ENCODE results near the gene ZNF519. TPM values are rescaled to one million over a fixed set of nuclear protein-coding genes. Genes with fewer than 3 reads are reported as not detected.
"Not testable (repeated sequence)": the region's sequence is repeated elsewhere in the genome, so short reads cannot be mapped to it uniquely, and the experiment has no call there.

The ZNF519 gene
- polyA plus RNA-seq (ENCODE audit: insufficient read length in 10 of 10), result 10 to 100 TPM in 2 of 10 donors, 1 to 10 TPM in 8; 4.2 to 10.7 (median 7.3) TPM
- long read RNA-seq, donor 1, full-length matches to known transcripts, result 3 of 3 reads
- long read RNA-seq, donor 1, partial matches to known transcripts, result 0 of 3 reads
- long read RNA-seq, donor 1, other reads (novel, unspliced or antisense), result 0 of 3 reads
- long read RNA-seq, donor 2, full-length matches to known transcripts, result 3 of 3 reads
- long read RNA-seq, donor 2, partial matches to known transcripts, result 0 of 3 reads
- long read RNA-seq, donor 2, other reads (novel, unspliced or antisense), result 0 of 3 reads
- long read RNA-seq, donor 3, result 0 reads
- long read RNA-seq, donor 4, result 0 reads
- long read RNA-seq, donor 5, full-length matches to known transcripts, result 3 of 3 reads
- long read RNA-seq, donor 5, partial matches to known transcripts, result 0 of 3 reads
- long read RNA-seq, donor 5, other reads (novel, unspliced or antisense), result 0 of 3 reads
- long read RNA-seq, donor 6, full-length matches to known transcripts, result 4 of 4 reads
- long read RNA-seq, donor 6, partial matches to known transcripts, result 0 of 4 reads
- long read RNA-seq, donor 6, other reads (novel, unspliced or antisense), result 0 of 4 reads
- long read RNA-seq, donor 7, full-length matches to known transcripts, result 7 of 7 reads
- long read RNA-seq, donor 7, partial matches to known transcripts, result 0 of 7 reads
- long read RNA-seq, donor 7, other reads (novel, unspliced or antisense), result 0 of 7 reads
- long read RNA-seq, donor 8, full-length matches to known transcripts, result 4 of 4 reads
- long read RNA-seq, donor 8, partial matches to known transcripts, result 0 of 4 reads
- long read RNA-seq, donor 8, other reads (novel, unspliced or antisense), result 0 of 4 reads
- long read RNA-seq, donor 9, full-length matches to known transcripts, result 2 of 2 reads
- long read RNA-seq, donor 9, partial matches to known transcripts, result 0 of 2 reads
- long read RNA-seq, donor 9, other reads (novel, unspliced or antisense), result 0 of 2 reads

DNA sequence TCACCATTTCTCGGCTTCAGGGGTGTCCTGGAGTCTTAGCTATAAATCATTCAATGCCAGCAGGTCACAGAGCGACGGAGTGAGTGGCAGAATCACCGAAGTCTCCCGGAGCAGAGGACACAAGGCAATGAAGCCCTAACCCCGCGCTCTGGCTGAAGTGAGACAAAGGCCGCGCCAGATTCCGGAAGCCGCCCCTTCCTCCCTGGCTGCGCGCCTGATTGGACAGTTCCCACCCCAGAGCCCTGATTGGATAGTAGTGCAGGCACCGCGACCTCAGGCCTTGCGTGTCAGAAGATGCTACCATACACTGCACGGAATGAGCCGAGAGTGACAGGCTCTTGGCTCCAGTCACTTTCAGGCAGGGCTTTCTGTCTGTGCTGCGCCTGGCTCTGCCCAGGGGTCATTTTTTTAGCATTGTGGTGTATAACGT is at the start of gene ZNF519:
ZNF519 (minus strand) TSS at position 165 of the 430 bp plus-strand sequence; CDS start at position 7, 158 bp downstream.
- DNase-seq, result peak; percentile 96 to 97 (median 97)

DNA sequence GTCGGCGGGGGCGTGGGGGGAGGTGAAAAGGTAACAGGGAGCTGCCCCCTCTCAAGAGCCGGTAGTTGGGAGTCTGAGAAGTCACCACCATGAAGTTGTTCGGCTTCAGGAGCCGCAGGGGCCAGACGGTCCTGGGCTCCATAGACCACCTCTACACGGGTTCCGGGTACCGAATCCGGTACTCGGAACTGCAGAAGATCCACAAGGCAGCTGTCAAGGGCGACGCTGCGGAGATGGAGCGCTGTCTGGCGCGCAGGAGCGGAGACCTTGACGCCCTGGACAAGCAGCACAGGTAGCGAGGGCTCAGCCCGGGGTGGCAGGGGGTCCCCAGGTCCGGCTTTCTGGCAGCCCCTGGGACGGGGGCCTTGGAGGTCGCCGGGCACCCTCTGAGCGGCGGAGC is 47.1 kb upstream of the ZNF519 start:
- no peak for DNase-seq

DNA sequence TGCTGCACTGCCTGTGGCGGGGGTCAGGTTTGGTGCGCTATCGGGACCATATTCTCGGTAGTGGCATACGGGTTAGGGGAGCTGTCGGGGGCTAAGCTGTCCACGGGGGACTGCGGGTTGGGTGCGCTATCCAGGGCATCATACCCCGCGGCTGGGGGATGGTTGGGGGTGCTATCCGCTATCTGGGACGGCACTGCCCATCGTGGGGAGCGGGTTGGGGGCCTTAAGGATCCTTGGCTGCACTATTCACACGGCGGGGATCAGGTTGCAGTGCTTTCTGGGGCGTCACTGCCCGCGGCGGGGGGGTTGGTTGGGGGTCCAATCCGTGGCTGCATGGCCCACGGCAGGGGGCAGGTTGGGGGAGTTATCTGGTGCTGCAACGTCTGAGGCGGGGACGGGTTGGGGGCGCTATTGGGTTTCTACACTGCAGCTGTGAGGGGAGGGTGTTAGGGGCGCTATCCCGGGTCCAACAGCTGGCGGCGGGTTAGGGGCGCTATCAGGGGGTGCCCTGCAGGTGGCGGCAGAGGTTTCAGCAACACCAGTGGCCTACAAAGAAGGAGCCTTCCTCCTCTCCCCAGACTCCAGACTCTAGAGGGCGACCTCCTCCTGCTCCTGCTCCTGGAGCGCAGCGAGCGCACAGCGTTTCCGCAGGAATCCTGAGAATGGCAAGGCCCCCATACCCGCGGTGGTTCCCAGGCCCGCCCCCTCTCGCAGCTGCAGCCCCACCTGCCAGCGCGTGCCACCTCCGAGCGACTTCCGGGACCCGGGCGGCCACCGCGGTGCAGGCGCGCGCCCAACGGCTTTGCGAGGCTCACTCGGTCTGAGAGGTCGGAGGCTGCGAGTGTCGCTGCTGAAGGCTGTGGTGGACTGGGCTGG is 46.3 kb upstream of the ZNF519 start:
- peak; percentile 1 to 22 (median 12) for DNase-seq

DNA sequence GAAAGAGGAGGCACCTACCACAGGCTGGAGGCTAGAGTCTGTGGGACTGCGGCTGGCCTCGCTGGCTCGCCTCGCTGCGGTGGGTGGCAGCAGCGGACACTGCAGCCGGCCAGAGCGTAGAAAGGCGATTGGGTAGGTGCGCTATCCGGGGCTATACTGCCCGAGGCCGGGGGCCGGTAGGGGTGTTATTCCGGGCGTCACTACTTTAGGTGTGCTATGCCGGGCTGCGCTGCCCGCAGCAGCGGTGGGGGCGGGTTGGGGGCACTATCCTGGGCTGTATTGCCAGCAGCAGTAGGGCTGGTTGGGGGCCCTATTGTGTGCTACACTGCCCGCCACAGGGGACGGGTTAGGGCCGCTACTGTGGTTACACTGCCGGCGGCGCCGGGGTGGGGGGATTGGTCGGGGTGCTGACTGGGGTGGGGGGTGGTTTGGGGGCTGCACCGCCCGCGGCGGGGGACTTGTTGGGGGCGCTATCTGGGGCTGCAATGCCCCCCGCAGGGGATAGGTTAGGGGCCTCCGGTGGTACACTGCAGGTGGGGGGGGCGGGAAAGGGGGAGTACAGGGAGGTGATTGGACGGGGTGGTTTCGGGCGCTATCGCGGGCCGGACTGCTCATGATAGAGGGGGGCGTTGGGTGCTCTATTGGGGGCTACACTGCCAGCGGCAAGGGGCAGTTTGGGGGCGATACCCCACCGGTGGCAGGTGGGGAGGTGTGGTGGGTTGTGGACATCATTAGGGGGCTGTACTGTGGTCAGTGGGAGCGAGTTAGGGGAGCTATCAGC is 45.5 kb upstream of the ZNF519 start:
- DNase-seq, result not testable (repeated sequence)

DNA sequence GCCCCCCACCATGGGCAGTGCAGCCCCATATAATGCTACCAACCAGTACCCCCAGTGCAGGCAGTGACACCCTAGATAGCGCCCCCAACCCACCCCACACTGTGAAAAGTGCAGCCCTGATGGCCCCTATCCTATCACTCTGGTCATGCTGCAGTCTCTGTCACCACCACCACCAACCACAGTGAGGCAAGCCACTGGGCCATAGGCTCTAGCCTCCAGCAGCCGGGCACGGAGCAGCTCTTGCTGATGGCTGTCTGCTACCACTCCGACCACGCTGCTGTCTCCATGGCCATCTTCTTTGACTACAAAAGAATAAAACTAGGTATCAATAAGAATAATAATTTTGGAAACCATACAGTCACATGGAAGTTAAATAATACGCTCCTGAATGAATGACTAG is 43.2 kb upstream of the ZNF519 start:
- DNase-seq, result not testable (repeated sequence)

DNA sequence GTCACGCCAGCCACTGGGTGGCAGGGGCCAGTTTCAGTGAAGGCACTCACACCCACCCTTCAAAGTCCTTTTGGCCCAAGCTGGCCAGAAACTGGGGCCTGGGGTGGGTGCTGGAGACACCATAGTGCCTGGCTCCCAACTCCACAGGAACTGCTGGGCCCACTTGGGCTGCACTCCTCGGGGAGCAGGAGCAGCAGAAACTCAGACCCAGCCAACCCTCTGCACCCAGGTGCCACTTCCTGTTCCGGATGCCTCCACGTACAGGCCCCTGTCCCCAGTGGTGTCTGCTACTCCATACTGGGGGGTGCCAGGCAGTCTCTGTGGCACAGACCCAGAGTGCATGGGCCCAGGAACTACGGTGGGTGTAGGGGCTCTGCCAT is 42.5 kb upstream of the ZNF519 start:
- DNase-seq, result no peak

DNA sequence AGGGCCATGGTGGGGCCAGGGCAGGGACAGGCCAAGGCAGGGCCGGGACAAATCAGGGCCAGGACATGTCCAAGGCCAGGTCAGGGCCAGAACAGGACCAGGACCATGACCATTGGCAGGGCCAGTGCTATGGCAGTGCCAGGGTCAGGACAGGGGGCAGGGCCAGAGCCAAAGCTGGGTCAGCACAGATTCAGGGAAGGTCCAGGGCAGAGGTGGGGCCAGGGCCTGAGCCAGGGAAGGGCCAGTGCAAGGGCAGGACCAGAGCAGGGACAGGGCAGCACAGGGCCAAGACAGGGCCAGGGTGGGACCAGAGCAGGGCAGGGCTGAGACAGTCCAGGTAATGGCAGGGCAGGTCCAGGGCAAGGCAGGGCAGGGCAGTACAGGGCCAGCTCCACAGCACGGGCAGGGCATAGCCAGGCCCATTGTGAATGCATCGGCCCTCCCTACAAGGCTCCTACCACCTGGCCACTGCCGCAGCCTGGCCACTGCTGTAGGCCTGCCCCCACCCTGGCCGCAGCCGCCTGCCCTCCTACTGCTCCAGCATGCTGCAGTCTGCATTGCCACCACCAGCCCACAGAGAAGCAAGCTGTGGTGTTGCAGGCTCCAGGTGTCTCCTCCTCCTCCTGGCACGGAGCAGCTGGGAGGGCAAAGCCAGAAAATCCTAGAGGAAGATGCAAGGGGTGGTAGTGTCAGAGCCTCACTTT is 41.9 kb upstream of the ZNF519 start:
- DNase-seq, result not testable (repeated sequence)

DNA sequence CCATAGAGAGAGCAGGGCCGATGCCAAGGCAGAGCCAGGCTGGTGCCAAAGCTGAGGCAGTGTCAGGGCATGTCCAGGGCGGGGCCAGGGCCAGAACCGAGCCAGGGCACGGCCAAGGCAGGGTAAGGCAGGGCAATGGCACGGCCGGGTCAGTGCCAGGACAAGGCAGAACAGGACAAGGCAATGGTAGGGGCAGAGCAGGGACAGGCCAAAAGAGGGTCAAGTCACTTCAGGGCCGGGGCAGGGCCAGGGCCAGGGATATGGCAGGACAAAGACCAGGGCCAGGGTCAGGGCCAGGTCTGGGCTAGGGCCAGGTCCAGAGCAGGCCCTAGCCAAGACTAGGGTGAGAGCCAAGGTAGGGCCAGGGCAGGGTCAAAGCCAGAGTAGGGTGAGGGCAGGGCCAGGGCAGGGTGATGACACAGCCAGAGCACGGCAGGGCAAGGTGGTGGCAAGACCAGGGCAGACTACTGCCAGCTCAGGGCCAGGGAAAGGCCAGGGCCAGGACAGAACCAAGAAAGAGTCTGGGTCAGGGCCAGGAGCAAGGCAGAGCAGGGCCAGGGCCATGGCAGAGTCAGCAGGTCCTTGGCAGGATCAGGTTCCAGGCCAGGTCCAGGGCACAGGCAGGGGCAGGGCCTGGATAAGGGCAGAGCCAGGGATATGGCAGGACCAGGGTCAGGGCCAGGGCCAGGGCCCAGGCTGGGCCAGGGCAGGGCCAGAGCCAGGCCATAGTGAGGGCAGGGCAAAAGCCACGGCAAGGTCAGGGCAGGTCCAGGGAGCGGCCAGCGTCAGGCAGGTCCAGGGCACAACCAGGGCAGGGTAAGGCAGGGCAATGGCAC is 41.1 kb upstream of the ZNF519 start:
- not testable (repeated sequence) for DNase-seq

DNA sequence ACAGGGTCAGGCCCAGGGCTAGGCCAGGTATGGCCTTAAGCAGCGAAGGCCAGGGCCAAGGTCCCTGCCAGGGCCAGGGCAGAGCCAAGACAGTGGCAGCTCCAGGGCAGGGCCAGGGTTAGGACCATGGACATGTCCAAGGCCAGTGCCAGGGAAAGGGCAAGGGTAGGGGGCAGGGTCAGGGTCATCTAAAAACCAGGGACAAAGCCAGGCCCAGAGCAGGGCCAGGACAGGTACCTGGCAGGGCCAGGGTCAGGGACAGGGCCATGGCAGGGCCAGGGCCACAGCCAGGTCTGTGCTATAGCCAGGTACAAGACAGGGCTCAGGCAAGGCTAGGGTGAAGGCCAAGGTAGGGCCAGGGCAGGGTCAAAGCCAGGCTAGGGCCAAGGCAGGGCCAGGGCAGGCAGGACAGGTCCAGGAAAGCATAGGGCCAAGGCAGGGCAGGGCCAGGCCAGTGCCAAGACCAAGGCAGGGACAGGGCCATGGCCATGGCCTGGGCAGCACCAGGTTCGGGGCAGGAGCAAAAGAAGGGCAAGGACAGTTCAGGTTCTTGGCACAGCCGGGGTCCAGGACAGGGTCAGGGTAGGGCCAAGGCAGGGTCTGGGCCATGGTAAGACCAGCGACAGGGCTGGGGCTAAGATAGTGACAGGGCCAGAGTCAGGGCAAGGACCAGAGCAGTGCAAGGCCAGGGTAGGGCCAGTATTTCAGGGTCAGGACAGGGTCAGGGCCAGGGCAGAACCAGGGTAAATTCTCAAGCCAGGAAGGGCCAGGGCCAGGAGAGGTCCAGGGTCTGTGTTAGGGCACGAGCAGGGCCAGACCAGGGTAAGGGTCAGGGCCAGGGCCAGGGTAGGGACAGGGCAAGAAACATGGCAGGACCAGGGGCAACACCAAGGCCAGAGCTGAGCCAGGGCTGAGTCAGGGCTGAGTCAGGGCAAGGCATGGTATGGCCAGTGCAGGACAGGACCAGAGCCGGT is 40.2 kb upstream of the ZNF519 start:
- not testable (repeated sequence) for DNase-seq

DNA sequence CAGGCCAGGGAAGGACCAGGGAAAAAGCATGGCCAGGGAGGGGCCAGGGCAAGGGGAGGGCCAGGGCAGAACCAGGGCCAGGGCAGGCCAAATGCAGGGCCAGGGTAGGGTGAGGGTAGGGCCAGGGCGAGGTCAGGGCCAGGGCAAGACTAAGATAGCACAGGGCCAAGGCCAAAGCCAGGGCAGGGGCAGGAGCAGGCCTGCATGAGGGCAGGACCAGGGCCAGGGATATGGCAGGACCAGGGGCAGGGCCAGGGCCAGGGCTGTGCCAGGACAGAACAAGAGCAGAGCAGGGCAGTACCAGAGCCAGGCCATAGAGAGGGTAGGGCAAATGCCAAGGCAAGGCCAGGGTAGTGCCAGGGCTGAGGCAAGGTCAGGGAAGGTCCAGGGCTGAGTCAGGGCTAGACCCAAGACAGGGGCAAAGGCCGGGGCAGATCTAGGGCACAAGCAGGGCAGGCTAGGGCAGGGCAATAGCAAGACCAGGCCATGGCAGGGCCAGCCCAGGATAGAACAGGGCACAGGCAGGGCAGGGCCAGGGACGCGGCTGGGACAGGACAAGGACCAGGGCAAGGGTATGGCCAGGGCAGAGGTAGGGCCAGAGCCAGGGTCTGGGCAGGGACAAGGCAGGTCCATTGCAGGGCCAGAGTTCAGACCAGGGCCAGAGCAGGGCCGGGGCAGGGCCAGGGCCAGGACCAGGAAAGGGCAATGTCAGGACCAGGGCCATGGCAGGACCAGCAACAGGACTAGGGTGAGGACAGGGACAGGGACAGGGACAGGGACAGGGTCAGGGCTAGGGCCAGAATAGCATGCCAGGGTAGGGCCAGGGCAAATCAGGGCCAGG is 39.3 kb upstream of the ZNF519 start:
- not testable (repeated sequence) for DNase-seq

DNA sequence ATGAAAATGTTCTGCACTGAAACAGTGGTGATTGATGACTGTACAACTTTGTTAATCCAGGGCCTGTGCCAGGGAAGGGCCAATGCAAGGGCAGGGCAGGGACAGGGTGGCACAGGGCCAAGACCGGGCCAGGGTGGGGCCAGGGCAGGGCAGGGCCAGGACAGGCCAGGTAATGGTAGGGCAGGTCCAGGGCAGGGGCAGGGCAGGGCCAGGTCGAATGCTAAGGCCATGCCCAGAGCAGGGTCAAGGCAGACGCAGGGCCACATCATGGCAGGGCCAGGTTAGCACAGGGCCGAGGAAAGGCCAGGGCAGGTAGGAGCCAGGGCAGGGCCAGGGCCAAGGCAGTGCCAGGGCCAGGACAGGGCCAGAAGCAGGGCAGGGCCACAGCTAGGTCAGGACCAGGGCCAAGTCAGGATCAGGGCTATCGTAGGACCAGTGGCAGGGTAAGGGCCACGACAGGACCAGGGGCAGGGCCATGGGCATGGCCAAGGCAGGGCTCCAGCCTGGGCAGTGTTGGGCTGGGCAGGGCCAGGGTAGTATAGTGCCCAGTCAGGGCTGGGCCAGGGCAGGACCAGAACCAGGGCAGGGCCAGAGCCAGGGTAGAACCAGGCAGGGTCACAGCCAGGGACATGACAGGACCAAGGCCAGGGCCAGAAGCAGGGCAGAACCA is 38.3 kb upstream of the ZNF519 start:
- not testable (repeated sequence) for DNase-seq

DNA sequence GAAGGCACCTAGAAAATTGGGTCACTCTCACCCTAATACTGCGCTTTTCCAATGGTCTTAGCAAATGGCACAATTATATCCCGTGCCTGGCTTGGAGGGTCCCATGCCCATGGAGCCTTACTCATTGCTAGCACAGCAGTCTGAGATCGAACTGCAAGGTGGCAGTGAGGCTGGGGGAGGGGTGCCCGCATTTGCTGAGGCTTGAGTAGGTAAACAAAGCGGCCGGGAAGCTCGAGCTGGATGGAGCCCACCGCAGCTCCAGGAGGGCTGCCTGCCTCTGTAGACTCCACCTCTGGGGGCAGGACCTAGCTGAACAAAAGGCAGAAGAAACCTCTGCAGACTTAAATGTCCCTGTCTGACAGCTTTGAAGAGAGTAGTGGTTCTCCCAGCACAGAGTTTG is 30.7 kb upstream of the ZNF519 start:
- DNase-seq, result not testable (repeated sequence)

DNA sequence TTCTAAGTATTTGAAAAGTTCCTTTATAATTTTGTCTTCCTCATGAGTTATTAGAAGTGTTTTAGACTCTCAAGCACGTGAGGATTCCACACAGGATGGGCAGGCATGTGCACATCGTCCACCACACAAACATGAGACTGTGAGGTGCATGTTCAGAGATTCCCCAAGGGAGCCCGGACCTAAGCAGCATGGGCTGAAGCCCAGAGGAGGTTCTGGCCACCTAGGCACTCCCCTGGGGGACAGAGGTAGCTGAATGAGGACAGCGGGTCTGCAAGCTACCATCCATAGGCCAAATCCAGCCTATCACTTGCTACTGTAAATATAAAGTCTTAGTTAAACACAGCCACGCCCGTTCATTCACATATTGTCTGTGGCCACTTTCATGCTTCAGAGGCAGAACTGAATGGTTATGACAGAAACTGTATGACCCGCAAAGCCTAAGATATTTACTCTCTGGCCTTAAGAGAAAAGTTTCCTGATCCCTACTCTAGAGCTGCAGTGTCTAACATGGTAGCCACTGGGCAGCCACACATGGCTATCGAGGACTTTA is 19.4 kb upstream of the ZNF519 start:
- DNase-seq, result not testable (repeated sequence)

DNA sequence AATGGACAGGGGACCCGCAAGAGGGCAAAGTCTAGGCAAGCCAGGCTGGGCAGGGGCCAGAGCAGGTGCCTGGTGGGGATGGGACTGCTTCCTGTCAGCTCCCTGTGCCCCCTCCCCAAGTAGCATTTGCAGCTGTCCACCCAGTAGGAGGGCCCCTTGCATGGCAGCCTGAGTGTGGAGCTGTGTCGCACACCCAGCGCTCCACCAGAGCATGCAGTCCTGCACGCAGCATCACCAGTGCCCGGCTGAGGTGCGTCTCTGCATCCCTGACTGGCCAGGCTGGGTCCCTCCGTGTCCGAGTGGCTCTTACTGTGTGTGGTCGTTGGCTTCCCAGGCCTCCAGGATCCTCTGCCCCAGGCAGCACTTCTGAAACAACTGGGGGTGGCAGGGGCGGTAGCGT is 18.5 kb upstream of the ZNF519 start:
- not testable (repeated sequence) for DNase-seq

DNA sequence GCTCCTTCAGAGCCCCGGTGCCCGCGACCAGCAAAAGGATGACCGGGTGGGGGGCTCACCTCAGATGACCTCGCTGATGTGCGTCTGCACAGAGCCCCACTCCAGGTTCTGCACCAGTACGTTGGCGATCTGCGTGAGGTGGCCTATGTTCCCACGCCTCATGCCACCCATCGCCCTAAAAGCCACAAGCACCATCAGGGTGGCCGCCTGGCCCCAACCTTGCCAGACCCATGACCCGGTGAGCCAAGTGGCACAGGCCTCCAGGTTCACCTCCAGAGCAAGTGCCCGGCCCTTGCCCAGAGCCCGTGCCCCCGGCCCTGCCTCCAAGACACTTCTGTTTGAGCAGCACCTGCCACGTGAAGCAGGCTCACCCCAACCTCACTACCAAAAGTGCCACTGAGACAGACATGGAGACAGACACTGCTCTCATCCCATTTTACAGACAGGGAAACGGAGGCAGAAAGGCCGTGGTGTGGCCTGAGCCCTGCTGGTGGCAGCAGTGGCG is 17.7 kb upstream of the ZNF519 start:
- DNase-seq, result not testable (repeated sequence)
